ENCODE data around the gene ATP2A2. TPM values are rescaled to one million over a fixed set of nuclear protein-coding genes. Genes with fewer than 3 reads are reported as not detected.
A peak's percentile ranks its signal among the peaks of the same experiment; 100 is the strongest.

Gene ATP2A2
- total RNA-seq, 6 experiments from 2014 or later, result 95.6 to 155 (median 113) TPM

DNA sequence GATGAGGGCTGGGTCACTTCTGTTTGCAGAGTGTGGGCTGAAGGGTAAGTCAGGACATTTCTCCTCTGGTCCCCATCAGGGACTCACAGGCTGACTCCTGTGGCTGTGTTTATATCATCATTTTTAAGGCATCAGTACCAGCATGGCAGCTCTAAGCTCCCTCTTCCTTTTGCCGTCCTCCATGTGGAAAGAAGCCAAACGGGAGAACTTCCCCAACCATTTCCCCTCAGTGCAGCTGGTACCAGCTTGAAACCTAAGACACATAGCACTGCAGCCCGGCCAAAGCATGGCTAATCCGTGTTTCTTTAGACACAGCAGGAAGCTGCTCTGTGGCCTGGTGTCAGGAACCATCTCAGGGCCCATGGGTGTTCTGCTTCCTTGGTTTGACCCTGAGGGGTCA, 31.9 kb upstream of the ATP2A2 start:
- Histone ChIP-seq H3K27ac (peak overlapping the region; percentile 49 to 93 (median 92)), H3K4me1 (peaks cover 0 to 63% (median 29%) of the 10 kb centered on the region in 4 donors)

DNA sequence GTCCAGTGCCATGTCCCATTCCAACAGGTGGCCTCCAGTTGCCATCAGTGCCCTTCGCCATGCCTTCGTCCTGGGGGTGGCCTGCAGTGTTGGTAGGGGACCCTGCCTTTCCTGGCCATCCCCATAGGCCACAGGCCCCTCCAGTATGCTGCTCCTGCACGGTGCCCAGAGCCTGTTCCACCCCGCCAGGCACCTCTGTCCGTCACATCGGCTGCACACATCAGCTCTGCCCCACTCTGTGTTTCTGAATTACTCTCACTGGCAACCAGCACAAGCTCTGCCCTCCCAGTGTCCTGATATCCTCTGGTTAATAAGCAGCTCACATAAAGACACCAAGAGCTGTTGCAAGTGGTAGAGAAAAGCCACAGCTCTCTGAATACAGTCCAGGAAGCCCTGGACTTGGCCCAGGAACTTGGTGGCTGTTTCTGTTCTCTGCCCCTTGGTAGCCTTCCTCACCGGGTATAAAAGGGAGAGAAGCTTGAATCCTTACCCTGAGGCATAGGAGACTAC, 31.3 kb upstream of the ATP2A2 start:
- peak; percentile 56 to 90 (median 81) for DNase-seq
- intact Hi-C loops (cut with DNase I), result loop anchor here in 1 of 2 donors (5.0 kb wide), 1 partner anchor 207 kb away; no protein-coding TSS in a partner anchor

More for the DNA sequence above, 31.9 kb upstream of the ATP2A2 start:
- Histone ChIP-seq H3K4me3 (no peak overlapping the region), H3K9me3 (no peaks in the 10 kb centered on the region), H3K36me3 (no peaks in the 10 kb centered on the region), H3K27me3 (no peaks in the 10 kb centered on the region)
- WGBS (ENCODE audit: insufficient coverage, low coverage, low lambda C conversion rate, missing lambda C conversion rate), result 25% methylated on average over 2 of the region's 4 CpGs
- intact Hi-C loops (cut with DNase I), result no loop called here
- DNase-seq (no peak), ATAC-seq (no peak)
- TF ChIP-seq, protein P1, sequence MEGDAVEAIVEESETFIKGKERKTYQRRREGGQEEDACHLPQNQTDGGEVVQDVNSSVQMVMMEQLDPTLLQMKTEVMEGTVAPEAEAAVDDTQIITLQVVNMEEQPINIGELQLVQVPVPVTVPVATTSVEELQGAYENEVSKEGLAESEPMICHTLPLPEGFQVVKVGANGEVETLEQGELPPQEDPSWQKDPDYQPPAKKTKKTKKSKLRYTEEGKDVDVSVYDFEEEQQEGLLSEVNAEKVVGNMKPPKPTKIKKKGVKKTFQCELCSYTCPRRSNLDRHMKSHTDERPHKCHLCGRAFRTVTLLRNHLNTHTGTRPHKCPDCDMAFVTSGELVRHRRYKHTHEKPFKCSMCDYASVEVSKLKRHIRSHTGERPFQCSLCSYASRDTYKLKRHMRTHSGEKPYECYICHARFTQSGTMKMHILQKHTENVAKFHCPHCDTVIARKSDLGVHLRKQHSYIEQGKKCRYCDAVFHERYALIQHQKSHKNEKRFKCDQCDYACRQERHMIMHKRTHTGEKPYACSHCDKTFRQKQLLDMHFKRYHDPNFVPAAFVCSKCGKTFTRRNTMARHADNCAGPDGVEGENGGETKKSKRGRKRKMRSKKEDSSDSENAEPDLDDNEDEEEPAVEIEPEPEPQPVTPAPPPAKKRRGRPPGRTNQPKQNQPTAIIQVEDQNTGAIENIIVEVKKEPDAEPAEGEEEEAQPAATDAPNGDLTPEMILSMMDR (IDR thresholded peaks at IDR 0.05), result no peak
- TF ChIP-seq POLR2A (IDR thresholded peaks at IDR 0.05), result no peak

DNA sequence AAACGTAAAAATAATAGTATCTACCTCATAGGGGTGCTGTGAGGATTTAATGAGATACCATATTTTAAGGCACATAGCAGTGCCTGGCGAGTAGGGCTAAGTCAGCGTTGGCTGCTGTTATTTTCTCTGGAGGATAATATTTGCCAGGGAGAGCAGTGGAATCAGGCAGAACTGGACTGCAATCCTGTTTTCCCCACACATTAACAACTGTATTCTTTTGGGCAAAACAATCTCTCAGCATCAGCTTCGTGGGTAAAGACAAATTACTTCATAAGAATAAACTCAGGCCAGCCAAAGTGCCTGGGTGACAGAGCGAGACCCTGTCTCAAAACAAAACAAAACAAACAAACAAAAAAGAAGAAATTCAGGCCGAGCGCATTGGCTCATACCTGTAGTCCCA, 29.7 kb upstream of the ATP2A2 start:
- no peaks in the 10 kb centered on the region for H3K27me3 ChIP-seq
- WGBS (ENCODE audit: insufficient coverage, low coverage, low lambda C conversion rate, missing lambda C conversion rate), result 63% methylated on average over 6 of the region's 7 CpGs
- H3K36me3 ChIP-seq, result no peaks in the 10 kb centered on the region
- intact Hi-C loops (cut with DNase I), result loop anchor here in 1 of 2 donors (5.0 kb wide), 1 partner anchor 209 kb away; no protein-coding TSS in a partner anchor
- no peak for DNase-seq
- peaks cover 0 to 53% (median 22%) of the 10 kb centered on the region in 4 donors for H3K4me1 ChIP-seq
- H3K4me3 ChIP-seq, result no peak overlapping the region
- no peaks in the 10 kb centered on the region for H3K9me3 ChIP-seq
- TF ChIP-seq POLR2A (IDR thresholded peaks at IDR 0.05), result no peak
- TF ChIP-seq, protein P1 (IDR thresholded peaks at IDR 0.05), result no peak
- H3K27ac ChIP-seq, result peak overlapping the region in 1 of 3 donors; percentile 93
- no peak for ATAC-seq

More for the DNA sequence above, 31.3 kb upstream of the ATP2A2 start:
- 33% methylated on average over 3 of the region's 7 CpGs for WGBS (ENCODE audit: insufficient coverage, low coverage, low lambda C conversion rate, missing lambda C conversion rate)
- H3K4me3 ChIP-seq, result no peak overlapping the region
- no peaks in the 10 kb centered on the region for H3K36me3 ChIP-seq
- H3K9me3 ChIP-seq, result no peaks in the 10 kb centered on the region
- peak; percentile 52 to 67 (median 60) for ATAC-seq
- H3K27ac ChIP-seq, result peak overlapping the region; percentile 49 to 93 (median 92)
- peaks cover 0 to 64% (median 29%) of the 10 kb centered on the region in 4 donors for H3K4me1 ChIP-seq
- TF ChIP-seq POLR2A (IDR thresholded peaks at IDR 0.05), result peak; percentile 84
- TF ChIP-seq, protein P1 (IDR thresholded peaks at IDR 0.05), result no peak
- no peaks in the 10 kb centered on the region for H3K27me3 ChIP-seq

DNA sequence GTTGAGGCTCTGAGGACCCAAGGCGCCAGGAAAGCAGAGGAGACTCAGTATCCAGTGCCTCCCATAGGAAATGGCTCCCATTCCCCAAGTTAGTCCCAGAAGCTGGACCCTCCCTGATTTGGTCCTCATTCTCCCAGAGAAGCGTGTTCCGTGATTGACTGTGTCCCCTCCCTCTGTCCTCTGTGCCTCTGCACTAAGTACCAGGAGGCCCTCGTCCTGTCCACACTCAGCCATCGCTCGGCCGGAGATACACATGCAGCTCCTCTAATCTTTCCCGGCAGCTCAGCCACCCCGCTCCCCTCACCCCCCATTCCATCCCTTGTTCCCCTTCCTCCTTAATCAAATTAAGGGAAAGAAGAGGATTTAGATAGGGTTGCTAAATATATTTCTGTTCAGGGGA, 28.3 kb upstream of the ATP2A2 start:
- peaks cover 0 to 49% (median 16%) of the 10 kb centered on the region in 4 donors for H3K4me1 ChIP-seq
- H3K4me3 ChIP-seq, result no peak overlapping the region
- 66% methylated on average over 6 of the region's 9 CpGs for WGBS (ENCODE audit: insufficient coverage, low coverage, low lambda C conversion rate, missing lambda C conversion rate)
- ATAC-seq, result no peak
- intact Hi-C loops (cut with DNase I), result loop anchor here in 1 of 2 donors (5.0 kb wide), 1 partner anchor 210 kb away; no protein-coding TSS in a partner anchor
- no peaks in the 10 kb centered on the region for H3K9me3 ChIP-seq
- peak overlapping the region; percentile 37 to 65 (median 64) for H3K27ac ChIP-seq
- TF ChIP-seq POLR2A (IDR thresholded peaks at IDR 0.05), result no peak
- TF ChIP-seq, protein P1 (IDR thresholded peaks at IDR 0.05), result no peak
- no peaks in the 10 kb centered on the region for H3K27me3 ChIP-seq
- peak in 1 of 3 donors; percentile 26 for DNase-seq
- no peaks in the 10 kb centered on the region for H3K36me3 ChIP-seq

Data from right lobe of liver (tissue), 6 donors.